Measurements from ENCODE around the gene ZNF211. TPM values are rescaled to one million over a fixed set of nuclear protein-coding genes. Genes with fewer than 3 reads are reported as not detected.

ZNF211 gene
- total RNA-seq, result 8.8 and 11.2 TPM in 2 replicates

DNA sequence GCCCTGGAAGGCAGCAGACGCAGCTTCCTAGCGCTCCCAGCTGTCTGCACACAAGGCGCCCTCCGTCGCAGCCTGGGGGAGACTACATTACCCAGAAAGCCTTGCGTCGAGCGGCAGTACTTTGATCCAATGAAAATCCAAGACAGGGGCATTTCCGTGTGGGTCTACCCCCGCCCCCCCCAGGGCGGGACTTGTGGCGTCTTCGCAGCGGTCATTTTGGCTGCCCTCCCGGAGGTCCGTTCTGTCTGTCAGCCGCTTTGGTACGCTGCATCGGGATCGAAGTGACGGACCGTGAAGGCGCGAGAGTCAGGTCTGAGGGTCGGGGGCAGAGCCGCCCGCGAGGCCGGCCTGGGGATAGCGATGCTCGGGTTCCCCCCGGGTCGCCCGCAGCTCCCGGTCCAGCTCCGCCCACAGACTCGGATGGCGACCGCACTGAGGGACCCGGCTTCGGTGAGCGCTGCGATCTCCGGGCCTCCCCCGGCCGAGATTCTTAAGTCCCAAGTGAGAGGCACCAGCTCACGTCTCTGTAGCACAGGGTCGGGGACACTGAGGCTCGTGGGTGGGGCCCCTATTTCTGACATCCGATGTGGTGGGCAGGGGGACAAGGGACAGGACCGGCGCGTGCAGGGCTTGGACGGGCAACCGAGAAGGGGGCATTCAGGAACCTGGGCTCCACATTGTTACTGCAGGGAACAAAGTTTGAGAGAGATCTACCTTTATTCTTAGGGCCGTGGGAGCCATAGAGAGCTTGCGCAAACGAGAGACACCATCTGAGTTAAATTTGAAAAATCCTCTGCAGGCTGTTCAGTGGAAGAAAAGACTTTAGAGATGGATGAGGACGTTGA, at the start of gene ZNF211:
ZNF211 (plus strand) TSS at position 182 of the 845 bp plus-strand sequence; CDS start at position 361, 179 bp downstream.

DNA sequence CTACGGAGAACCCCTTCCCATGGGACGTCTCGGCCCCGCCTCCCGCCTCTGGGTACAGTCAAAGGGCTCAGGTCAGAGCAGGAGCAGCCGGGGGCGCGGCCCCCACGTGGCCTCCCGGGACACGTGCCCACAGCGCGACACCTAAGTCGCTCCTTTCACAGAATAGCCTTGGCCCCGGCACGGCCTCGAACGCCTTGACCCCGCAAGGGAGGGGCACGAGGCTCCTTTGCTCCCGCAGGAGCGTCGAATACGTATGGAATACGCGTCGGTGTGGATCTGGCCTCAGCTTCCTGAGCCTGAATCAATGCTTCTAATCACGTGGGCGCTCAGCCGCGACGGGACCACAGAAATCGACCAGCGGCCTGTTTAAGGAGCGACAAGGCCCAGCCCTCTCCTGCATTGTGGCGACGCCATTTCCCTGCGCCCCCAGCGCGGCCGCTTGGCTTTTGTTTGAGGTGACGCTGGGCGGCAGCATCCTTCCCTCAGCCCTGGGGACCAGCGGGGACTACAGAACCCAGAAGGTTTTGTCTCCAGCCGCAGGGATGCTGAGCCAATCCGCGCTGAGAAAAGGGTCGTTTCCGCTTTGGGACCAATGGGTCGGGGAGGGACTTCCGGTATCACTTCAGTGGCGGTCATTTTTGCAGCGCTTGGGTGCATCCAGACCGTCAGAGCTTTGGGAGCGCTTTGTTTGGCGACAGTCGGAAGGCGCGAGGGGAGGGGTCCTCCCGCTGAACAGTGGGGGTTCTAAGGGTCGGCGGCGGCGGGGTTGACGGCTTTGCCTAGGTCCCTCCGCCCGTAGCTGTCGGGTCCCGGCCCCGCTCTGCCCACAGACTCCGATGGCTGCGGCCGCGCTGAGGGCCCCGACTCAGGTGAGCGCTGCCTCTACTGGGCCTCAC, 49.2 kb upstream of the ZNF211 start, which contains the start of gene ZIK1:
ZIK1 (plus strand) TSS at position 625 of the 896 bp plus-strand sequence; CDS start at position 837, 212 bp downstream.

DNA sequence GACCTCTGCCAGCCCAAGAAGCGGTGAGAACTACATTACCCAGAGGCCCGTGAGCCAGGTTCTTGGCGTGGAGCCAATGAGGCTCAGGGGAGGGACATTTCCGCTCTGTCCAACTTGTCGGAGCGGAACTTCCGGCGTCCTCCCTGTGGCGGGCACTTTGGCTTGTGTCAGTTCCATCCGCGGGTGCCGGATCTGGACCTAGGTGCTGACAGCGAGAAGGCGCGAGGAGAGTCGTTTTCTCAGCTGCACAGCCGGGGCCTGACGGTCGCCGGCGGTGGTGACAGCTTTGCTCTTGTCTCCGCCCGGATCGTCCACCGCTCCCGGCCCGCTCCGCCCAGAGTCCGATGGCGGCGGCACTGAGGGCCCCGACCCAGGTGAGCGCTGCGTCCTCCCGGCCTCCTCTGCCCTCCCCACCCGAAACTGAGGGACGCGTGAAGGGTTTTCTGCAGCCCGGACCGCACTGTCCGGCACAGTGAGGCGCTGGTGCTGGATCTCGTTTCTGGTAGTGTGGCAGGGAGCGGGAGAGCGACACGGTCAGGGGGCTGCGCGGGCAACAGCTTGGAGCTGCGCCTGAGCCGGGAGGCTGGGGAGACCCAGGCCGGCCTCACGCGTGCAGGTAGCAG, 33.1 kb upstream of the ZNF211 start, which contains the start of gene ZNF530:
ZNF530 (plus strand) TSS at position 125 of the 623 bp plus-strand sequence. CDS start 4,461 bp downstream, outside the sequence.

DNA sequence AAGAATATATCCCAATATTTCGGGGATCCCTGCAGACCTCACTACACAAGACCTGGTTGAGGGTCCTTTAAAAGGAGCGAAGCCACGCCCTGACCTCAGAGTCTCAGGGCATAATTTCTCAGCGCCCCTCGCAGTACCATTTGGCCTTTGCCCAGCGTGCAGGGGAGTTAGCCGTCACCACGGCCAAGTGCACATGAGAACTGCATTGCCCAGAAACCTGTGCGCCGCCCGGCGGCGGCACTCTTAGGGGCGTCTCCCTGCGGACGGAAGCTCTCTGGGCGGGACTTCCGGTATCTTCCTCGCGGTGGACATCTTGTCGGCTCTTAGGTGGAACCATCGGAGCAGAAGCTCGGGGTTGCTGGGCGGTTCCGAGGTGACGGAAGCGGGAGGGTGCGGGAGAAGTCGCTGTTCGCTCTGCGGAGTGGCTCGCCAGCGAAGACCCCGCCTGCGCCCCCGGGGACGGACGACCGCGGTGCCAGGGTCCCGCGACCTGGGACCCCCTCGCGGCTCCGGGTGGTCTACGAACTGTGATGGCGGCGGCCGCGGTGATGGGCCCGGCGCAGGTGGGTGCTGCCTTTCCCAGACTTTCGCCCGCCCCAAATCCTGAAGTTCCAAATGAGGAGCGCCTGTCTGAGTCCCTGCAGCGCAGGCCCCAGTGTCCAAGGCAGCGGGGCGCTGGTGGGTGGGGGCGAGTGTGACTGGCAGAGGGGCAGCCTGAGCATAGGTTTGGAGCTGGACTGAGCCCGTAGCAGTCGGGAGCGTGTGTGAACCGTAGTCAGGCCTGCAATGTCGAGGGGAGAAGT, 18.8 kb upstream of the ZNF211 start, which contains the start of gene ZNF134:
ZNF134 (plus strand) TSS at position 302 of the 803 bp plus-strand sequence. CDS start 5,227 bp downstream, outside the sequence.

DNA sequence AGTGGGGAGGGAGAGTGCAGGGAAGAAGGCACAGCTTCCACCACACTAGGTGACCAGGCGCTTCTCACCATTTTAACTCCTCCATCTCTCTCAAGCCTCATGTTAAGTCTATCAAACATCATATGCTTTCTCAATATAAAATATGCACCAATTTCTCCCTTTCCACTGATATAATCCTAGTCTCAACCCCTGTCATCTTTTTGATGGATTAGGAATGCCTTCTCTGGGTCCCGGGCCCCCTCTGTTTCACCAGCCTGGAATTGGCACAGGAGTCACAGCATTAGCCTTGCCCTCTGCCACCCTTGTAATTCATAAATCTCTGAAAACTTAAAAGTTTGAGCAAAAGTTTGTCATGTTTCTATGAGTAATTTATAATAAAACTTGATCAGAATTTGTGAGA, 35.7 kb downstream of the ZNF211 start, which contains the start of gene ZSCAN4:
ZSCAN4 (plus strand) TSS at position 301 of the 400 bp plus-strand sequence. CDS start 7,211 bp downstream, outside the sequence.

Other genes with a start within 250 kb of the ZNF211 start
- 20.3 and 27.6 TPM in 2 replicates for gene ZNF548, start 243.3 kb upstream of the ZNF211 start, total RNA-seq
- gene ZNF17, start 222.0 kb upstream of the ZNF211 start, total RNA-seq, result 10.6 and 17.0 TPM in 2 replicates
- gene ZNF749, start 197.8 kb upstream of the ZNF211 start, total RNA-seq, result 6.8 and 8.3 TPM in 2 replicates
- 0.34 and 0.95 TPM in 2 replicates for gene VN1R1, start 176.0 kb upstream of the ZNF211 start, total RNA-seq
- gene ZNF772, start 155.6 kb upstream of the ZNF211 start, total RNA-seq, result 13.3 and 22.4 TPM in 2 replicates
- 14.2 and 14.5 TPM in 2 replicates for gene ZNF419, start 145.4 kb upstream of the ZNF211 start, total RNA-seq
- gene ZNF773, start 133.2 kb upstream of the ZNF211 start, total RNA-seq, result 15.6 and 17.2 TPM in 2 replicates
- gene ZNF549, start 105.8 kb upstream of the ZNF211 start, total RNA-seq, result 4.3 and 5.4 TPM in 2 replicates
- 8.6 and 8.8 TPM in 2 replicates for gene ZNF550, start 73.3 kb upstream of the ZNF211 start, total RNA-seq
- 4.4 and 5.5 TPM in 2 replicates for gene ZNF416, start 54.3 kb upstream of the ZNF211 start, total RNA-seq
- 5.2 and 7.7 TPM in 2 replicates for gene ZIK1, start 49.0 kb upstream of the ZNF211 start, total RNA-seq
- 1.6 and 3.0 TPM in 2 replicates for gene ZNF530, start 33.3 kb upstream of the ZNF211 start, total RNA-seq
- gene ZNF134, start 18.9 kb upstream of the ZNF211 start, total RNA-seq, result 15.9 and 19.7 TPM in 2 replicates
- gene ZSCAN4, start 35.8 kb downstream of the ZNF211 start, total RNA-seq, result not detected in 2 replicates
- gene ZNF551, start 48.8 kb downstream of the ZNF211 start, total RNA-seq, result 4.4 and 4.6 TPM in 2 replicates
- 2.8 and 6.1 TPM in 2 replicates for gene ZNF154, start 76.0 kb downstream of the ZNF211 start, total RNA-seq
- 12.0 and 12.1 TPM in 2 replicates for gene ZNF671, start 94.5 kb downstream of the ZNF211 start, total RNA-seq
- 16.1 and 17.8 TPM in 2 replicates for gene ZNF776, start 113.6 kb downstream of the ZNF211 start, total RNA-seq
- gene ZNF586, start 136.5 kb downstream of the ZNF211 start, total RNA-seq, result 15.0 and 17.8 TPM in 2 replicates
- 3.1 and 3.2 TPM in 2 replicates for gene ZNF552, start 181.7 kb downstream of the ZNF211 start, total RNA-seq
- 9.7 and 13.1 TPM in 2 replicates for gene ZNF587B, start 197.1 kb downstream of the ZNF211 start, total RNA-seq
- 14.5 and 15.0 TPM in 2 replicates for gene ZNF587, start 216.7 kb downstream of the ZNF211 start, total RNA-seq